ENCODE measurements around the gene CFAP69.
A peak's percentile ranks its signal among the peaks of the same experiment; 100 is the strongest.
"Not testable (repeated sequence)": the region's sequence is repeated elsewhere in the genome, so short reads cannot be mapped to it uniquely, and the experiment has no call there.

The CFAP69 gene

DNA sequence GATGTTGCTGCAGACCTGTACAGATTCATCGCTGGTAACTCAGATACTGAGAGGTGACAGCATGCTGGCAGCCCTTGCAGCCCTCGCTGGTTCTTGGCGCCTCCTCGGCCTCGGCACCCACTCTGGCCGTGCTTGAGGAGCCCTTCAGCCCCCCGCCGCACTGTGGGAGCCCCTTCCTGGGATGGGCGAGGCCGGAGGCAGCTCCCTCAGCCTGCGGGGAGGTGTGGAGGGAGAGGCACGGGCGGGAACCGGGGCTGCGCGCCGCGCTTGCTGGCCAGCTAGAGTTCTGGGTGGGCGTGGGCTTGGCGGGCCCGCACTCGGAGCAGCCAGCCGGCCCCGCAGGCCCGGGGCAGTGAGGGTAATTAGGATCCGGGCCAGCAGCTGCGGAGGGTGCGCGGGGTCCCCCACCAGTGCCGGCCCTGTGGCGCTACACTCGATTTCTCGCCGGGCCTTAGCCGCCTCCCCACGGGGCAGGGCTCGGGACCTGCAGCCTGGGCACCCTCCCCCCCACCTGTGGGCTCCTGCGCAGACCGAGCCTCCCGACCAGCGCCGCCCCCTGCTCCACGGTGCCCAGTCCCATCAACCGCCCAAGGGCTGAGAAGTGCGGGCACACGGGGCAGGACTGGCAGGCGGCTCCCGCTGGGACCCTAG lies 89.3 kb downstream of the CFAP69 start:
- no peak for DNase-seq (ENCODE audit: extremely low read depth in 1 of 2, low read depth in 1 of 2)

DNA sequence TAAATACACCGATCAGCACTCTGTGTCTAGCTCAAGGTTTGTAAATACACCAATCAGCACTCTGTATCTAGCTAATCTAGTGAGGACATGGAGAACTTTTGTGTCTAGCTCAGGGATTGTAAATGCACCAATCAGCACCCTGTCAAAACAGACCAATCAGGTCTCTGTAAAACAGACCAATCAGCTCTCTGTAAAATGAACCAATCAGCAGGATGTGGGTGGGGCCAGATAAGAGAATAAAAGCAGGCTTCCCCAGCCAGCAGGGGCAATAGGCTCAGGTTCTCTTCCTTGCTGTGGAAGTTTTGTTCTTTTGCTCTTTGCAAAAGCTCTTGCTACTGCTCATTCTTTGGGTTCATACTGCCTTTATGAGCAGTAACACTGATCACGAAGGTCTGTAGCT lies 90.0 kb downstream of the CFAP69 start:
- DNase-seq (ENCODE audit: extremely low read depth in 1 of 2, low read depth in 1 of 2): not testable (repeated sequence)

GRCh38 chr7:90337106-90337505 lies 92.1 kb downstream of the CFAP69 start:
- no peak for DNase-seq (ENCODE audit: extremely low read depth in 1 of 2, low read depth in 1 of 2)

DNA sequence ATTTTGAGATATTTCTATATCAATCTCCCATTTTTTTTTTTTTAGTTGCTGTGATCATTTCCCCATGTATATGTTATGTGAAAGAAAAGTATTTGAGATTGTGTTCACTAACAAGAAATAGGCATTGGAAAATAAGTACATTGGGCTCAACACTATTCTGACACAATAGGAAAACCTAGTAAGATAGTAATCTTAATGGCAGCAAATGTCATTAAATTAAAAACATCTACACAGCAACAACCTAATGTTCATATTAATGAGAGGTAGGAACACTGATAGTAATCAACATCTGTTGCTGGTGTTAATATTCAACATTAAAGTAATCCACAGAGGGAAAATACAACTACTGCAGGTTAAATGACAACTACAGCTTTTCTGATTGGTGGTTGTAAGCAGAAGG lies 100.0 kb downstream of the CFAP69 start:
- no peak for DNase-seq (ENCODE audit: extremely low read depth in 1 of 2, low read depth in 1 of 2)

- DNase-seq (ENCODE audit: extremely low read depth in 1 of 2, low read depth in 1 of 2): no peak
Observed at GRCh38 chr7:90345595-90346335, 100.8 kb downstream of the CFAP69 start.

DNA sequence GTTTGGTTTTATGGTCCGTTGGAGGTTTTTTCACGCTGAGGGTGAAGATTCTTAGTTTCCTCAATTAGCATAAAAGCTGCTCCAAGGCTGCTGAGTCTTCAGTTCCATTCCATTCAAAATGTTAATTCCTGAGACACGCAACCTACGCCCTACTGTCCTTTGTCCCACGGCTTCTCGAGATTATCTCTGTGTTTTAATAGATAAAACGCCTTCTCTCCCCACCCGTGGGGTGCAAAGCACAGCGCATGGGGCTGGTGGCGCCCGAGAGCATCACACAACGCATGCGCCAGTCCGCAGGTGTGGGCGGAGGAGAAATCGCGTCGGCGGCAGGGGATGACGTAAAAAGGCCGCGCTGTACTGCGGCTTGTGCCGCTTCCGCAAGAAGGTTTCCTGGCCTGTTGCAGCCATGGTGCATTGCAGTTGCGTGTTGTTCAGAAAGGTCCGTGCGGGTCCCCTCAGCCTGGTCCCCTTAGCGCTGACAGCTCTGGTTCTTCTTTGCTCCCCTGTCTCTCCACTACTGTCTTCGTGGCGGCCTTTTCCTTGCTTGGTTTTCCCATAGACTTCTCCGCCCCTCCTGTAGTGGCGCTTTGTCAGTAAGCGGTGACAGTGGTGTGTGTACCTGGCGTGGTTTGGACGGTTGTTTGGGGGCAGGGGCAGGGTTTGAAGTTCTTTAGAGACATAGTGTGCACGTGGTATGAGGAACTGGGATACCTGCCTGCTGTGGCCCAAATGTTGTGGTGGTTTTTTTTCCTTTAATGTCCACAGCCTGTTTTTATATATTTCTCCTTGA lies 101.6 kb downstream of the CFAP69 start, which contains the start of gene GTPBP10:
Gene GTPBP10, plus strand, starts transcription at position 381 of the 790 bp plus-strand sequence. Its CDS starts 26 bp downstream, at position 407.
- peak; percentile 86 to 89 for DNase-seq (ENCODE audit: extremely low read depth in 1 of 2, low read depth in 1 of 2)

DNA sequence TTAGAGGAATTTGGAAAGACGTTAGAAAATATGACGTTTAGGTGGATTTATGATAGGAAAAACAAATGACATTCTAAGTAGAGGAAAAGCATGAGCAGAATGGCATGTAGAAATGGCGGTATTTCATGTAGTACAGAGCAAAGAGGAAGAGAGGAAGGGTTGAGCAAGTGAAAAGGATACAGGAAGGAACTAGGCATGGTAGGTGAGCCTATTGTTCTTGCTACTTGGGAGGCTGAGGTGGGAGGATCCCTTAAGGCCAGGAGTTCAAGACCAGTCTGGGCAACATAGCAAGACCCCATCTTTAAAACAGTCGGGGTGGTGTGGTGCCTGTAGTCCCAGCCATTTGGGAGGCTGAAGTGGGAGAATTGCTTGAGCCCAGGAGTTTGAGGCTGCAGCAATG lies 102.8 kb downstream of the CFAP69 start:
- no peak for DNase-seq (ENCODE audit: extremely low read depth in 1 of 2, low read depth in 1 of 2)

GRCh38 chr7:90349305-90349704 lies 104.3 kb downstream of the CFAP69 start:
- DNase-seq (ENCODE audit: extremely low read depth in 1 of 2, low read depth in 1 of 2): no peak

- DNase-seq (ENCODE audit: extremely low read depth in 1 of 2, low read depth in 1 of 2): not testable (repeated sequence)
Observed at GRCh38 chr7:90350032-90350431, 105.1 kb downstream of the CFAP69 start.

DNA sequence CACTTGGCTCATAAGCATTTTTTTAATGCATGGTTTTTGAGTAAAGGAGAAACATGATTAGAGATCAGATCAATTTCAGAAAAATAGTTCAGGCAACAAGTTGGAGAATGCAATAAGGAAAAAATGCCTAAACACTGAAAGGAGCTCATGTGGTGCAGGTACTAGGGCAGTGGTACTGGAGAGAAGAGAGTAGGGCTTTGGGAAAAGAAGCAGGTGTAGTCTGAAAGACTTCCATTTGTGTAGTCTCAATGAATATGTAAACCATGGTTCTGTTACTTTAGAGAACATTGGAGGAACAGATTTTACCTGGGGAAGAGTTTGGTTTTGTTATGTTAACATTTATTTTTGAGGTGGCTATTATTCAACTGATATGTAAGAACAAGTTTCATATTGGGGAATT lies 107.0 kb downstream of the CFAP69 start:
- DNase-seq (ENCODE audit: extremely low read depth in 1 of 2, low read depth in 1 of 2): no peak
